ENCODE results near the gene ARMC9.

Gene ARMC9

GRCh38 chr2:231228974-231229529 is 30.6 kb downstream of the ARMC9 start:
- no peak overlapping the region for H3K9ac ChIP-seq (ENCODE audit: low read length)
- H3K36me3 ChIP-seq (ENCODE audit: control insufficient read depth, insufficient read depth, low read length, severe bottlenecking): peaks cover 9% of the 10 kb centered on the region
- H3K4me3 ChIP-seq (ENCODE audit: low read length): no peak overlapping the region
- no peaks in the 10 kb centered on the region for H3K27me3 ChIP-seq (replicated peaks; ENCODE audit: control insufficient read depth, insufficient read depth, low read length)
- H3K9me3 ChIP-seq (ENCODE audit: control insufficient read depth, low read length): no peaks in the 10 kb centered on the region
- no peak for DNase-seq (ENCODE audit: low read depth)
- peaks cover 3% of the 10 kb centered on the region for H3K4me1 ChIP-seq (ENCODE audit: control insufficient read depth, insufficient read depth, low read length)

- no peak overlapping the region for H3K9ac ChIP-seq (ENCODE audit: low read length)
- H3K36me3 ChIP-seq (ENCODE audit: control insufficient read depth, insufficient read depth, low read length, severe bottlenecking): peaks cover 27% of the 10 kb centered on the region
- no peaks in the 10 kb centered on the region for H3K4me1 ChIP-seq (ENCODE audit: control insufficient read depth, insufficient read depth, low read length)
- no peaks in the 10 kb centered on the region for H3K9me3 ChIP-seq (ENCODE audit: control insufficient read depth, low read length)
- H3K4me3 ChIP-seq (ENCODE audit: low read length): no peak overlapping the region
- H3K27me3 ChIP-seq (replicated peaks; ENCODE audit: control insufficient read depth, insufficient read depth, low read length): no peaks in the 10 kb centered on the region
- DNase-seq (ENCODE audit: low read depth): no peak
These were observed 36.8 kb downstream of the ARMC9 start for GRCh38 chr2:231235217-231235616.

GRCh38 chr2:231238689-231239088 is 40.3 kb downstream of the ARMC9 start:
- Histone ChIP-seq H3K36me3 (ENCODE audit: control insufficient read depth, insufficient read depth, low read length, severe bottlenecking) (peaks cover 38% of the 10 kb centered on the region), H3K9me3 (ENCODE audit: control insufficient read depth, low read length) (no peaks in the 10 kb centered on the region), H3K27me3 (replicated peaks; ENCODE audit: control insufficient read depth, insufficient read depth, low read length) (no peaks in the 10 kb centered on the region), H3K9ac (ENCODE audit: low read length) (no peak overlapping the region), H3K4me1 (ENCODE audit: control insufficient read depth, insufficient read depth, low read length) (no peaks in the 10 kb centered on the region), H3K4me3 (ENCODE audit: low read length) (no peak overlapping the region)
- DNase-seq (ENCODE audit: low read depth): no peak

GRCh38 chr2:231239751-231240150 is 41.3 kb downstream of the ARMC9 start:
- H3K4me3 ChIP-seq (ENCODE audit: low read length): no peak overlapping the region
- H3K27me3 ChIP-seq (replicated peaks; ENCODE audit: control insufficient read depth, insufficient read depth, low read length): no peaks in the 10 kb centered on the region
- H3K36me3 ChIP-seq (ENCODE audit: control insufficient read depth, insufficient read depth, low read length, severe bottlenecking): peaks cover 38% of the 10 kb centered on the region
- H3K4me1 ChIP-seq (ENCODE audit: control insufficient read depth, insufficient read depth, low read length): no peaks in the 10 kb centered on the region
- no peak overlapping the region for H3K9ac ChIP-seq (ENCODE audit: low read length)
- H3K9me3 ChIP-seq (ENCODE audit: control insufficient read depth, low read length): no peaks in the 10 kb centered on the region
- no peak for DNase-seq (ENCODE audit: low read depth)

GRCh38 chr2:231241755-231242507 is 43.5 kb downstream of the ARMC9 start:
- Histone ChIP-seq H3K9ac (ENCODE audit: low read length) (no peak overlapping the region), H3K27me3 (replicated peaks; ENCODE audit: control insufficient read depth, insufficient read depth, low read length) (no peaks in the 10 kb centered on the region), H3K9me3 (ENCODE audit: control insufficient read depth, low read length) (no peaks in the 10 kb centered on the region), H3K4me3 (ENCODE audit: low read length) (no peak overlapping the region), H3K4me1 (ENCODE audit: control insufficient read depth, insufficient read depth, low read length) (peaks cover 5% of the 10 kb centered on the region), H3K36me3 (ENCODE audit: control insufficient read depth, insufficient read depth, low read length, severe bottlenecking) (peaks cover 25% of the 10 kb centered on the region)
- DNase-seq (ENCODE audit: low read depth): no peak

- no peak overlapping the region for H3K9ac ChIP-seq (ENCODE audit: low read length)
These were observed 45.4 kb downstream of the ARMC9 start for GRCh38 chr2:231243866-231244265.

GRCh38 chr2:231244382-231245248 is 46.2 kb downstream of the ARMC9 start:
- Histone ChIP-seq H3K36me3 (ENCODE audit: control insufficient read depth, insufficient read depth, low read length, severe bottlenecking) (peaks cover 20% of the 10 kb centered on the region), H3K4me1 (ENCODE audit: control insufficient read depth, insufficient read depth, low read length) (peaks cover 5% of the 10 kb centered on the region), H3K27me3 (replicated peaks; ENCODE audit: control insufficient read depth, insufficient read depth, low read length) (no peaks in the 10 kb centered on the region), H3K4me3 (ENCODE audit: low read length) (no peak overlapping the region), H3K9me3 (ENCODE audit: control insufficient read depth, low read length) (no peaks in the 10 kb centered on the region), H3K9ac (ENCODE audit: low read length) (no peak overlapping the region)
- no peak for DNase-seq (ENCODE audit: low read depth)

More at GRCh38 chr2:231243866-231244265, 45.4 kb downstream of the ARMC9 start:
- Histone ChIP-seq H3K27me3 (replicated peaks; ENCODE audit: control insufficient read depth, insufficient read depth, low read length) (no peaks in the 10 kb centered on the region), H3K9me3 (ENCODE audit: control insufficient read depth, low read length) (no peaks in the 10 kb centered on the region), H3K4me3 (ENCODE audit: low read length) (no peak overlapping the region), H3K36me3 (ENCODE audit: control insufficient read depth, insufficient read depth, low read length, severe bottlenecking) (peaks cover 26% of the 10 kb centered on the region), H3K4me1 (ENCODE audit: control insufficient read depth, insufficient read depth, low read length) (peaks cover 5% of the 10 kb centered on the region)
- no peak for DNase-seq (ENCODE audit: low read depth)

- Histone ChIP-seq H3K27me3 (replicated peaks; ENCODE audit: control insufficient read depth, insufficient read depth, low read length) (no peaks in the 10 kb centered on the region), H3K4me1 (ENCODE audit: control insufficient read depth, insufficient read depth, low read length) (peaks cover 5% of the 10 kb centered on the region), H3K36me3 (ENCODE audit: control insufficient read depth, insufficient read depth, low read length, severe bottlenecking) (peaks cover 12% of the 10 kb centered on the region), H3K9ac (ENCODE audit: low read length) (no peak overlapping the region), H3K9me3 (ENCODE audit: control insufficient read depth, low read length) (no peaks in the 10 kb centered on the region), H3K4me3 (ENCODE audit: low read length) (no peak overlapping the region)
- no peak for DNase-seq (ENCODE audit: low read depth)
These were observed 47.0 kb downstream of the ARMC9 start for GRCh38 chr2:231245249-231246094.

- H3K4me1 ChIP-seq (ENCODE audit: control insufficient read depth, insufficient read depth, low read length): peaks cover 5% of the 10 kb centered on the region
- H3K4me3 ChIP-seq (ENCODE audit: low read length): no peak overlapping the region
- no peaks in the 10 kb centered on the region for H3K9me3 ChIP-seq (ENCODE audit: control insufficient read depth, low read length)
- peaks cover 9% of the 10 kb centered on the region for H3K36me3 ChIP-seq (ENCODE audit: control insufficient read depth, insufficient read depth, low read length, severe bottlenecking)
- no peaks in the 10 kb centered on the region for H3K27me3 ChIP-seq (replicated peaks; ENCODE audit: control insufficient read depth, insufficient read depth, low read length)
- no peak for DNase-seq (ENCODE audit: low read depth)
- no peak overlapping the region for H3K9ac ChIP-seq (ENCODE audit: low read length)
These were observed 47.9 kb downstream of the ARMC9 start for GRCh38 chr2:231246171-231246842.

GRCh38 chr2:231250146-231250545 is 51.7 kb downstream of the ARMC9 start:
- peak; percentile 58 for DNase-seq (ENCODE audit: low read depth)
- Histone ChIP-seq H3K9me3 (ENCODE audit: control insufficient read depth, low read length) (no peaks in the 10 kb centered on the region), H3K4me1 (ENCODE audit: control insufficient read depth, insufficient read depth, low read length) (peaks cover 3% of the 10 kb centered on the region), H3K36me3 (ENCODE audit: control insufficient read depth, insufficient read depth, low read length, severe bottlenecking) (peaks cover 12% of the 10 kb centered on the region), H3K4me3 (ENCODE audit: low read length) (no peak overlapping the region), H3K9ac (ENCODE audit: low read length) (no peak overlapping the region), H3K27me3 (replicated peaks; ENCODE audit: control insufficient read depth, insufficient read depth, low read length) (no peaks in the 10 kb centered on the region)
